Muscle of leg (tissue), 11 donors: Measurements from ENCODE around the gene SPARC. TPM values are rescaled to one million over a fixed set of nuclear protein-coding genes. Genes with fewer than 3 reads are reported as not detected.
A peak's percentile ranks its signal among the peaks of the same experiment; 100 is the strongest.

Source experiments
- DNase-seq: peaks from one replicate; pipeline ENCODE4 v3.0.0; 2013
- H3K27ac ChIP-seq: one replicate; pipeline ENCODE4 v1.5.1; 2013; ENCODE audit warnings: mild to moderate bottlenecking, low read length, control low read depth
- H3K27me3 ChIP-seq: one replicate; pipeline ENCODE4 v1.6.1; 2013; ENCODE audit warnings: low read length; ENCODE audit not compliant: control insufficient read depth, insufficient read depth
- H3K36me3 ChIP-seq: one replicate; pipeline ENCODE4 v1.6.1; 2013; ENCODE audit warnings: low read length; ENCODE audit not compliant: control insufficient read depth, insufficient read depth
- H3K4me1 ChIP-seq: one replicate; pipeline ENCODE4 v1.6.1; 2013; ENCODE audit warnings: low read length; ENCODE audit not compliant: control insufficient read depth, insufficient read depth
- H3K4me3 ChIP-seq: one replicate; pipeline ENCODE4 v1.5.1; 2013; ENCODE audit warnings: low read length, control low read depth
- H3K9me3 ChIP-seq: replicated peaks from 2 replicates; pipeline ENCODE4 v1.6.1; 2013; ENCODE audit warnings: low read depth, low read length; ENCODE audit not compliant: control insufficient read depth
- WGBS: methylation state at CpG from one replicate; pipeline ENCODE4 v1.1.5; 2013; ENCODE audit warnings: missing lambda C conversion rate; ENCODE audit not compliant: insufficient coverage; 5-methylcytosine and 5-hydroxymethylcytosine counted together
- polyA plus RNA-seq, 8 donors: library from polyadenylated mRNA; unstranded; fragments of 120-200 nt; gene quantifications; one replicate each; pipeline versions ENCODE4 v1.2.1 to v1.2.3, GENCODE V29; 2013; ENCODE audit warnings: inconsistent platforms in 1 of 8, low replicate concordance in 1 of 8; ENCODE audit not compliant: insufficient read length in 8 of 8, insufficient read depth in 1 of 8
- total RNA-seq: library from RNA; stranded (reverse); fragments of 120-200 nt; gene quantifications from one replicate; pipeline ENCODE4 v1.2.4, GENCODE V29; 2013

The SPARC gene
- total and polyA plus RNA-seq, 9 donors, result 3,005 to 8,405 (median 4,650) TPM

- WGBS, result no CpG with 5 or more reads among the region's 6 CpGs
- DNase-seq, result peak; percentile 89
- Histone ChIP-seq H3K4me3 (no peak overlapping the region), H3K4me1 (no peaks in the 10 kb centered on the region), H3K9me3 (no peaks in the 10 kb centered on the region), H3K27ac (no peak overlapping the region), H3K27me3 (no peaks in the 10 kb centered on the region), H3K36me3 (no peaks in the 10 kb centered on the region)
Observed at GRCh38 chr5:151651997-151652645, 34.6 kb downstream of the SPARC start.

- WGBS, result 23% methylated on average over 4 of the region's 7 CpGs
- H3K36me3 ChIP-seq, result no peaks in the 10 kb centered on the region
- no peaks in the 10 kb centered on the region for H3K9me3 ChIP-seq
- DNase-seq, result no peak
- H3K4me3 ChIP-seq, result no peak overlapping the region
- H3K27ac ChIP-seq, result no peak overlapping the region
- no peaks in the 10 kb centered on the region for H3K4me1 ChIP-seq
- H3K27me3 ChIP-seq, result no peaks in the 10 kb centered on the region
Observed at GRCh38 chr5:151648988-151649387, 37.7 kb downstream of the SPARC start.

DNA sequence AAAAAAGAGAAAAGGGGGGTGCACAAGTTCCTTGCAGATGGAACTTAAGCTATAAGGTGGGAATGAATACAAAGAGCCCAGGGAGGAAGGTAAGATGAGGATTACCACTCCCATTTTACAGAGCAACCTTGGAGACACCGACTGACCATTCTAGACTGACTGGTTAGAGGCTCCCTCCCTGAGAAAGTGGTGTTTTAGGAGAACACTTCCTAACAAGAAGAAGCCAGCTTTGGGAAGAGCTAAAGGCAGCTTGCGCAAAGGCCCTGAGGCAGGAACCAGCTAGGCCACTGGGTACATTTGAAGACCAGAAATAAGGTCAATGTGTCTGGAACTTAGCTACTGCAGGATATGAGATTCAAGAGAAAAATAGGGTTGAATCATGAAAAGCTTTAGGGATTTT lies 38.6 kb downstream of the SPARC start:
- Histone ChIP-seq H3K27me3 (no peaks in the 10 kb centered on the region), H3K36me3 (no peaks in the 10 kb centered on the region), H3K4me3 (no peak overlapping the region), H3K9me3 (no peaks in the 10 kb centered on the region), H3K27ac (no peak overlapping the region), H3K4me1 (no peaks in the 10 kb centered on the region)
- WGBS, result 100% methylated on average over 1 of the region's 2 CpGs
- no peak for DNase-seq

DNA sequence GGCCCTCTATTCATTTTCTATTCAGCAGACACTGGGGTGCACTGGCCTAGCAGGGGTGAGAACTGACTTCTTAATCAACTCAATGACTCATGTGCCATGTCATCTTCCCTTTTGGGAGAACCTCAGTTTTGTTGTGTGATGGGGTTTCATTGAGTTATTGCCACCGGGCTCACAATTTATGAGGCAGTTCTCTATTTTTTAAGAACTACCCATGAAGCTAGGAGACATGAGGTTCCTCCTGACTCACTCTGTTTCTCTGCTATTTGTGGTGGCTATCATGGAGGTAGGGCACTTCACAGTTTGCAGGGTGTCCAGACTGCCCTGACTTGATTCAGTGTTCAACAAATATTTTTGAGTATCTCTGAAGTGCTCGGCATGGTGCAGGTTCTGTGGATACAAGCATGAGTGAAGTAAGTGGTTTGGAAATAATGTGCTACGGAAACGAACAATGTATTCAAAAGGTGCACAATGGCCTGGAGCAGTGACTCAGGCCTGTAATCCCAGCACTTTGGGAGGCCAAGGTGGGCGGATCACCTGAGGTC lies 39.3 kb downstream of the SPARC start:
- 95% methylated on average over 3 of the region's 5 CpGs for WGBS
- Histone ChIP-seq H3K9me3 (no peaks in the 10 kb centered on the region), H3K4me3 (no peak overlapping the region), H3K4me1 (no peaks in the 10 kb centered on the region), H3K27ac (no peak overlapping the region), H3K36me3 (no peaks in the 10 kb centered on the region), H3K27me3 (no peaks in the 10 kb centered on the region)
- DNase-seq, result no peak

DNA sequence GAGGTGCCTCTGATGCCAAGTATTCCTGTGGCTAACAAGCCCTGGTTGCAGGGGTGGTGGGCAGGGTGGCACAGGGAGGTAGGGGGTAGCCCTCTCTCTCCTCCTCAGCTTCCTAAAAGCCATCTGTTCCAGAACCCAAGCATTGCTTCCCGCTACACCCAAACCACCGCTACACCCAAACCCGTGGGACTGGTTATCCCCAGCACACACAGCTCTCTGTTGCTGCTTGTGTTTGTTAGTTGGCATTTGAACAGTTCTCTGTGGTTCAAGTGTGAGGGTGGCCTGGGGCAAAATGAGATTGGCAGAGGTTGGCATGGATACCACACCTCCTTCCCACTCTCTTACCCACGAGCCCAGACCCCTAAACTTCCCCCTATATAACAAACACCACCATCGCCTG lies 40.4 kb downstream of the SPARC start:
- no CpG with 5 or more reads among the region's 5 CpGs for WGBS
- H3K36me3 ChIP-seq, result no peaks in the 10 kb centered on the region

DNA sequence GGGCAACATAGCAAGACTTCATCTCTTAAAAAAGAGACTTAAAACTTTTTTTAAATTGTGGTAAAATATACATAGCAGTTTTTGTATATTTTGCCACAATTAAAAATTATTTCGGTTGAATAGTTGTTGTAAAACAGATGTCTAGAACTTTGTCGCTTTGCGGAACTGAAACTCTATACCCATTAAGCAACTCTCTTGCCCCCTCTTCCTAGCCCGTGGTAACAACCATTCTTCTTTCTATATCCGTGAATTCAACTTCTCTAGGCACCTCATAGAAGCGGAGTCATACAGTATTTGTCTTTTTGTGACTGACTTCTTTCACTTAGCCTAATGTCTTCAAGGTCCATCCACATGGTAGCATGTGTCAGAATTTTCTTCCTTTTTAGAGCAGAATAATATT lies 43.3 kb downstream of the SPARC start:
- DNase-seq, result no peak
- Histone ChIP-seq H3K36me3 (no peaks in the 10 kb centered on the region), H3K4me3 (no peak overlapping the region), H3K4me1 (no peaks in the 10 kb centered on the region), H3K27ac (no peak overlapping the region), H3K27me3 (no peaks in the 10 kb centered on the region), H3K9me3 (no peaks in the 10 kb centered on the region)
- WGBS, result 85% methylated on average over 4 of the region's 6 CpGs

More for the DNA sequence above, 40.4 kb downstream of the SPARC start:
- no peak for DNase-seq
- Histone ChIP-seq H3K27ac (no peak overlapping the region), H3K27me3 (no peaks in the 10 kb centered on the region), H3K4me1 (no peaks in the 10 kb centered on the region), H3K4me3 (no peak overlapping the region), H3K9me3 (no peaks in the 10 kb centered on the region)

GRCh38 chr5:151642472-151643140 lies 44.1 kb downstream of the SPARC start:
- DNase-seq, result no peak
- peaks cover 4% of the 10 kb centered on the region for H3K27me3 ChIP-seq
- no peaks in the 10 kb centered on the region for H3K36me3 ChIP-seq
- no peak overlapping the region for H3K4me3 ChIP-seq
- no peaks in the 10 kb centered on the region for H3K9me3 ChIP-seq
- WGBS, result 67% methylated on average over 1 of the region's 3 CpGs
- H3K4me1 ChIP-seq, result no peaks in the 10 kb centered on the region
- no peak overlapping the region for H3K27ac ChIP-seq

DNA sequence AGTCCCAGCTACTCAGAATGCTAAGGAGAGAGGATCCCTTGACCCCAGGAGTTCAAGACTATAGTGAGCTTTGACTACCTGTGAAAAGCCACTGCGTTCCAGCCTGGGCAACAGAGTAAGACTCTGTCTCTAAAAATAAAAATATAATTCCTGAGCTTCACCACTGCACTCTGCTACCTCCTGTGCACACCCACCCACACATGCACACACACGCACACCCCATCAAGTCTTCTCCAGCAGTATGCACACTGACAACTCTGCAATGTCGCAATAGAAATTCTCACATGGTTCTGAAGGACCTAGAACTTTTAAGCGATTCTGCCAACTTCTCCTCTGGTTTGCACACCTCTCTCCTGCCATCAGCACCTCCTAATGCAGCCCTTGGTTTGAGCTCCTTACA lies 48.1 kb downstream of the SPARC start:
- Histone ChIP-seq H3K4me1 (no peaks in the 10 kb centered on the region), H3K4me3 (no peak overlapping the region), H3K27ac (no peak overlapping the region), H3K27me3 (peaks cover 15% of the 10 kb centered on the region), H3K36me3 (no peaks in the 10 kb centered on the region), H3K9me3 (no peaks in the 10 kb centered on the region)
- no peak for DNase-seq
- WGBS, result 89% methylated on average over 3 of the region's 4 CpGs

DNA sequence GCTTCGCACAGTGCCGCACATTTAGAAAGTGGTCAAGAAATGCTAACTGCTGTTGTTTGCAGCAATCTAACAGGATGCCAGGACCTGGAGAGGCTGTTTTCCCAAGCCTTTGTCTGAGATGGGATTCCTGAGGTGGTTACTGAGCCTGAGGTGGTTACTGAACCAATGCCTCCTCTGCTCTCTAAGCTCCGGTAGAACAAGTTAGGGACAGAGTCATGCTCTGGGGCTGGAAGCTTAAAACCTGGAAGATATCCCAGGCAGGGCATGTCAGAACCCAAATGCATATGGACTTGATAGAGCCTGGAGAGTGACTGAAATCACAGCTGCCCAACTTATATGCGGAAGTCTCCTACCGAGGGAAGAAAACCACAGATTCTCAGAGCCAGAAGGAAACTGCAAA lies 49.0 kb downstream of the SPARC start:
- H3K27me3 ChIP-seq, result peaks cover 15% of the 10 kb centered on the region
- DNase-seq, result no peak
- no peaks in the 10 kb centered on the region for H3K9me3 ChIP-seq
- H3K27ac ChIP-seq, result no peak overlapping the region
- no peak overlapping the region for H3K4me3 ChIP-seq
- no peaks in the 10 kb centered on the region for H3K36me3 ChIP-seq
- H3K4me1 ChIP-seq, result no peaks in the 10 kb centered on the region
- 73% methylated on average over 5 of the region's 5 CpGs for WGBS

DNA sequence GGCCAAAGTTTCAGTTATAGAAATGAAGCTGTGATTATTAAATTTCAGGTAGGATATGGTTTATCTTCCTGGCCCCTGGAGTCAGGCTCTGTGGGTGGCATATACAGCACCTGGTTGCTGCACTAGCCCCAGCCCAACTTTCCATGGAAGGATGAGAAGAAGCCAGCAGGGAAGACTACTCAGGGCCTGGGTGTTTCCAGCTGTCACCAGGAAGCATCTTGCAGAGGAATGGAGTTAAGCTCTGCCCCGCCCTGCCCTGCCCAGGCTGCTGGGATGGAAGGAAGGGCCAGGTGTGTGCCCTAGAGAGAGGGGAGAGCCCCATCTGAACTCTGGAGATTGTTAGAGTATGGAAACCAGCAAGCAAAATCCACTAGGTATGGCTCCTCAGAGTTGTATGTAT lies 52.8 kb downstream of the SPARC start:
- 83% methylated on average over 1 of the region's 1 CpG for WGBS
- Histone ChIP-seq H3K4me3 (no peak overlapping the region), H3K36me3 (no peaks in the 10 kb centered on the region)

More for the DNA sequence above, 52.8 kb downstream of the SPARC start:
- H3K27ac ChIP-seq, result no peak overlapping the region
- DNase-seq, result no peak
- peaks cover 15% of the 10 kb centered on the region for H3K27me3 ChIP-seq
- H3K9me3 ChIP-seq, result no peaks in the 10 kb centered on the region
- no peaks in the 10 kb centered on the region for H3K4me1 ChIP-seq
